ENCODE data around the gene UBXN4.

- TF ChIP-seq CTCF (conservative IDR thresholded peaks at IDR 0.05; ENCODE audit: low read length) (peak; percentile 99), EZH2phosphoT487 (IDR thresholded peaks at IDR 0.05; ENCODE audit: borderline replicate concordance, low read depth, low read length) (no peak)
Measured at GRCh38 chr2:135709992-135710391, 31.7 kb upstream of the UBXN4 start.

Data from OCI-LY7 (cell line).